ENCODE data around the gene STK32C.

DNA sequence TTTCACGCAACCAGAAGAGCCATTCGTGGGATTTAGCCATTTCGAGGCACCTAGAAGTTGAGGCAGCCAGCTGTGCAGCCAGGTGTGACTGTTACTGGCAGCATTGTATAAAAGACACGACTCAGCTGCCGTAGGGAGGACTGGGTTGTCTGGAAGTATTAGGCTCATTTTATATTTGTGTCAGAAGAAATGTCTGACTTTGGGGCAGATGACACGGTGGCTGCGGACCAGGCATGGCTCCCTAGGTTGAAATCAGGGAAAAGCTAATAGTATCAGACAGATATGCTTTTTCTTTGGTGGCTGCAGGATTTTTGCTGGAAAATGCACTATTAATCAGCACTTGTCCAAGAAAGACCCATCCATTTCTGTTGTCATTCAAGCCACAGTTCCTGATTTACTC is 125.2 kb downstream of the STK32C start:
- TF ChIP-seq EZH2 (IDR thresholded peaks at IDR 0.05; ENCODE audit: insufficient read depth, poor library complexity, severe bottlenecking): no peak
- TF ChIP-seq EZH2phosphoT487 (IDR thresholded peaks at IDR 0.05; ENCODE audit: insufficient read depth, low read depth): no peak

All from GM23248 (cell line).